GM18511 (cell line): ENCODE data around the gene GPRC5B.

ENCODE experiments used
- ATAC-seq: cut with Tn5 transposase; IDR thresholded peaks from one replicate; pipeline ENCODE4 v1.9.1; 2021; ENCODE audit warnings: mild to moderate bottlenecking, moderate library complexity; ENCODE audit not compliant: unreplicated experiment

Gene GPRC5B

DNA sequence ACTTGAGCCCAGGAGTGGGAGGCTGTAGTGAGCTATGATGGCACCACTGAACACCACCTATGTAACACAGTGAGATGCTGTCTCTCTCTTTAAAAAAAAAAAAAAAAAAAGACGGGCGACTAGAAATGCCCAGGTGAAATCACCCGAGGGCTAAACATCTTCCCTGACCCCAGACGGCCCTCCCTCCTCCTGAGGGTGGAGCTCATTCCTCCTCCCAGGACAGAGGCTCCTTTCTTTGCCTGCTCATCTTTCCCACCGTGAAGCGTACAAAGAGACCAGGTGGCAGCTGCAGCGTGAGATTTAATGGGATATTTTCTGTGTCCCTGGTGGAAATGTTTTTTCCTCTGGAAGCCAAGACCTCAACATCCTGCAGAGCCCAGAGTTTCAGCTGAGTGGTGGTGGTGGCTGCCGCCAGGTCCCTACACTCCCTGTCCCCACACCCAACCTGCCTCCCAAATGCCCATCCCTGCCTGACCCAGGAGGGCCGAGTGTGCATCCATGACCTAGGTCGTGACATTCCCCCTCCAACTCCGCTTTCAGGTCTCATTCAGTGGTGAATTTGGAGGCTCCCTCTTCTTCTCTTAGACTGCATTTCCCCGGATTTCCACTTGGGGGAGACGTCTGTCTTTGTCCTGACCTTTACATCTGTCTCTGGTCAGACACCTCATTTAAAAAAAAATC, 14.4 kb upstream of the GPRC5B start:
- no peak for ATAC-seq

DNA sequence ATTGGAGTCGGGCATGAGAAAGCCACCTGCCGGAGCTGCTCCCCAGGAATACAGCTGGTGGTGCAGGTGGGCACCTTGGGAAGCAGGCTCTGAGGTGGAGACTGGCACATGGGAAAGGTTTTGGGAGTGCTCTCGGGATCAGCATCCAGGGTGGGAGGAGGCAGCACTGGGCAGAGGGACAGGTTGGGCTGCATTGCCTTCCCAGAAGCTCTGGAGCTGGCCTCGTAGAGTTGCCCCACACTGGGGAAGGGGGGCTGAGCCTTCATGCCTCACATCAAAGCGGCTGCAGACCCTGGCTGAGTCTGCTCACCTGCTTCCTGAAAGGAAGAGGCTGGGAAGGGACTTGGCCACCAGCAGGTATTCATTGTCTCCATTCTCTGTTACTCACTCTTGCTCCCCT, 13.5 kb upstream of the GPRC5B start:
- ATAC-seq: no peak

DNA sequence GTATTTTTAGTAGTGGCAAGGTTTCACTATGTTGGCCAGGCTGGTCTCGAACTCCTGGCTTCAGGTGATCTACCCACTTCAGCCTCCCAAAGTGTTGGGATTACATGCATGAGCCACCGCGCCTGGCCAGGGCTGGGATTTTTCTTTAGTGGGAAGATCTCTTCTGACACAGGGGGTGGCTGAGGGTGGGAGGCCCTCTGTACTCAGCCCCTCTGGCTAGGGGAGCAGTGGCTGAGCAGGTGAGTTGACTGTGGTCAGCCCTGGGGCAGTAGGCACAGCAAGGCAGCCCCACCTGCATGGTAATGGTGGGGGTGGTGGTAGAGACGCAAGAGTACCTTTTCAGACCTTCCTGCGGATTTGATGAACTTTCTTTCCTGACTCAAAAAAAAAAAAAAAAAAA, 12.3 kb upstream of the GPRC5B start:
- ATAC-seq: no peak

DNA sequence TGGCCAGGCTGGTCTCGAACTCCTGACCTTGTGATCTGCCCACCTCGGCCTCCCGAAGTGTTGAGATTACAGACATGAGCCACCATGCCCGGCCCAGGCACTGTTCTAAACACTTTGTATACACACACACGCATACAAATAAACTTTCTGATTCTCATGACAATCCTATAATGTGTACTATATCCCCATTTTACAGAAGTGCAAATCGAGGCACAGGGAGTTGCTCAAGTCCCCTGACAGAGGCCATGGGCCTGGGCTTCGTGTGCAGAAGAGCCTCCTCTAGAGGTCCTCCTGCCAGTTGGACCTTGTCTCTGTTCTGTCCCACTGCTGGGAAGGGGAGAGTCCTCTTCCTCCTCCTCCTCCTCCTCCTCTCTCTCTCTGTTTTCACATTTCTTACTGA, 9.9 kb upstream of the GPRC5B start:
- no peak for ATAC-seq

DNA sequence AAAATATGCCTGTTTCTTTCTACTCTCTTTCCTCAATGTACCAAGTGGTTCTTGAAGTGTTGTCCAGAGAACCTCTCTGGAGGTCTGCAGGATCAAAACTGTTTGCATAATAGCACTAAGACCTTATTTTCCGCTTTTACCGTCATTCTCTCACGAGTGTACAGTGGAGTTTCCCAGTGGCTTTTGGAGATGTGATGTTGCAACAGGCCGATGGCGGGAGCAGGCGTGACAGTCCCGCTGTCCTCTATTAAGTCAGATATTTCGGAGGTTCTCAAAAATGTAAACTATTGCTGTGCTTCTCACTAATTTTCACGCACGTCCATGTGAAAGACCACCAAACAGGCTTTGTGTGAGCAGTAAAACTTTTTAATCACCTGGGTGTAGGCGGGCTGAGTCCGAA, 8.3 kb upstream of the GPRC5B start:
- ATAC-seq: no peak

- ATAC-seq: no peak
Measured at GRCh38 chr16:19890901-19891300, 6.3 kb upstream of the GPRC5B start.

DNA sequence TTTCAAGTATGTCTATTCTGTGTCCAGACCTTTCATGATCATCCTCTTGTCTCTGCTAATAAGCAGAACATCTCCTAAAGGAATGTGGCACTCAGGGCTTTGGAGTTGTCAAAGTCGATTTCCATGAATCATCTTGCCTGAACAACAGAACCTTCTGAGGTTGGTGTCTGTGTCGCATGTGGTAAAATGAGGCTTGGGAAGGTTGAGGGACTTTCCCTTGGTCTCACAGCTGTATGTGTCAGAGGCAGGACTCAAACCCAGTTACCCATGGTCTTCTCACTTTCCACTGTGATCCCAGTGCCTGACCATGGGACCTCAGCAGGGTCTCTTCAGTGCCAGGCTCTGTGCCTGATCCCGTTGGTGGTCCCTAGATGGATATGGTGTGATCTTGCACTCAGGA, 4.2 kb upstream of the GPRC5B start:
- no peak for ATAC-seq

GRCh38 chr16:19886073-19886941, 1.7 kb upstream of the GPRC5B start:
- ATAC-seq: peak; percentile 62

GRCh38 chr16:19885451-19886072, 914 bp upstream of the GPRC5B start:
- no peak for ATAC-seq

- ATAC-seq: no peak
Measured at GRCh38 chr16:19883966-19884485, 622 bp downstream of the GPRC5B start.

DNA sequence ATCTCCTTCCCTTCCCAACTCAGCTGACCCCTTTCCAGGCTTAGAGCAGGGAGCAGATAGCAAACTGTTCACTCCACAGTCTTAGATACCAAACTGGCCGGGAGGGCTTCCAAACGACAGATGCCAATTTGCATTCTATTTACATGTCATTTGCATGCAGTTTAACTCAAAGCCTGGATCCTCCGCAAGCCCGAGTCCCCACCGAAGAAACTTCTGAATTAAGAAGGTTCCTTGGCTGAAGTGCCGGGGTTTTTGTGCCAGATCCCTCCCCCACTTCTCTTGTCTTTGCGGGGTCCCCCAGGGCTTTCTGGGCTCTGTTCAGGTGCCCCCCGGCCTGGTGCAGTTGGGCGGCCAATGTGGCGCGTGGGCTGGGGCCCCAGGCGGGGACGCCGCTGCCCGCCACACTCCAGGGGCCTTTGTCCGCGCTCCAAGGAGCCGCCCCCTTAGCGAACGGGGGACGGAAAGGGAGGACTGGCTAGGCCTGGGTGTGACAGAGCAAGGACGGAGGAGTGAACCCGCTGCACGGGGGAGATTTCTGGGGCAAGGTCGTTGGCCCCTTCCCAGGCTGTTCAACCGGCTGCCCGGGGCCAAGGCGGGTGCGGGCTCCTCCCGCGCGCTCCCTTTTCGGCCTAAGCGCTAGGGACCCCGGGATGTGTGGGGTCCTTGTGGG, 1.2 kb downstream of the GPRC5B start:
- no peak for ATAC-seq

DNA sequence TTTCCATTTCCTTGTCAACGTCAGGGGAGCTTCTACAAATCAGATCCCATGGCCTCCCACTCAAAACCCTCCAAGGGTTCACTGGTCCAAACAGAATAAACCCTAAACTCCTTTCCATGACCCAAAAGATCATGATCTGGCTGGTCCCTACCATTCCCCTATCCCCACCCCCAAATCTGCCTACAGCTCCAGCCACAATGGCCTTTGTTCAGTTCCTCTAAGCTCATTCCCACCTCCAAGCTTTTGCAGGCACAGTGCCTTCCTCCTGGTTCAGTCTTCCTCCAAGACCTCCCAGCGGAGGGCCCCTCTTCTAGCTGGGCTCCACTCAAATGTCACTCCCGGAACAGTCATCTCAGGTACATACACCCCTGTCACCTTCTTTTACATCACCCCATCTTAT, 2.0 kb downstream of the GPRC5B start:
- ATAC-seq: no peak

- ATAC-seq: no peak
Measured at GRCh38 chr16:19882186-19882585, 2.5 kb downstream of the GPRC5B start.

DNA sequence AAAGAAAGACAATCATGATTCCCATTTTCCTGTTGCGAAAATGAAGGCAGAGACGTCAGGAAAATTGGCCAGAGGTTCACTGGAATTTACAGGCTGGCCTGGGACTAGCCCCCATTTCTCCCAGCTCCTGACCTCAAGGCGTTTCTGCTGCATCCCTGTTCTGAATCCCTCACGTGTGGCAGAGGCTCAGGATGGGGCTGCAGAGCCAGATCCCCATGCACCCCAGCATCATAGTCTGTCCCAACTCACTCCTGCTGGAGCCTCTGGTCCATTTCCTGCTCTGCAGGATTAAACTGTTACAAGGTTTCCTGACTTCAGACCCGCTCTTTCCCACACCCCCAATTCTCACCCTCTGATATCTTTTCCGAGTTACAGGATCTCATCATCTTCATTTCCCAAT, 2.9 kb downstream of the GPRC5B start:
- no peak for ATAC-seq

- no peak for ATAC-seq
Measured at GRCh38 chr16:19881028-19881427, 3.6 kb downstream of the GPRC5B start.

DNA sequence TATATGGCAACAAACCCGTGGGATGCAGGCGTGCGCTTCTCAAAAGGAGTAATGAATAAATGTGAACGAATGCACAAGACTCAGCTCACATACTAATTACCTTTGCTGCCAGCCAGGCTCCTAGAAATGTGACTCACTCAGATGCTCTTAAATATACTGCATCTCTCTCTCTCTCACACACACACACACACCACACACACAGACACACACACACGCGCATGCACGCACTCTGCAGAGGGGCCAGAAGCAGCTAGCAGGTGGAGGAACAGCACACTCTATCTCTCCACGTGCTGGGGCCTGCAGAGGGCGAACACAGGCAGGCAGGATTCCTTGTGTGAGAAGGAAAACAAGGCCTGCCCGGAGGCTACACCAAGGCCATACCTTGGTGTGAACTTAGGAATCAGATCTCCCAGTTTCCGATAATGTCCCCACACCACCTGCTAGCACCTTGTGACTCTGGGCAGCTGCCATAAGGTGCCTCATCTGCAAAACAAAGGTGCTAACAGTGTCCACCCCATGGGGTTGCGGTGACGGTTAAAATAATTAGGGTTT, 5.3 kb downstream of the GPRC5B start:
- ATAC-seq: no peak

- ATAC-seq: no peak
Measured at GRCh38 chr16:19878757-19879156, 5.9 kb downstream of the GPRC5B start.

- ATAC-seq: no peak
Measured at GRCh38 chr16:19876501-19877059, 8.1 kb downstream of the GPRC5B start.

GRCh38 chr16:19875900-19876299, 8.7 kb downstream of the GPRC5B start:
- ATAC-seq: no peak

DNA sequence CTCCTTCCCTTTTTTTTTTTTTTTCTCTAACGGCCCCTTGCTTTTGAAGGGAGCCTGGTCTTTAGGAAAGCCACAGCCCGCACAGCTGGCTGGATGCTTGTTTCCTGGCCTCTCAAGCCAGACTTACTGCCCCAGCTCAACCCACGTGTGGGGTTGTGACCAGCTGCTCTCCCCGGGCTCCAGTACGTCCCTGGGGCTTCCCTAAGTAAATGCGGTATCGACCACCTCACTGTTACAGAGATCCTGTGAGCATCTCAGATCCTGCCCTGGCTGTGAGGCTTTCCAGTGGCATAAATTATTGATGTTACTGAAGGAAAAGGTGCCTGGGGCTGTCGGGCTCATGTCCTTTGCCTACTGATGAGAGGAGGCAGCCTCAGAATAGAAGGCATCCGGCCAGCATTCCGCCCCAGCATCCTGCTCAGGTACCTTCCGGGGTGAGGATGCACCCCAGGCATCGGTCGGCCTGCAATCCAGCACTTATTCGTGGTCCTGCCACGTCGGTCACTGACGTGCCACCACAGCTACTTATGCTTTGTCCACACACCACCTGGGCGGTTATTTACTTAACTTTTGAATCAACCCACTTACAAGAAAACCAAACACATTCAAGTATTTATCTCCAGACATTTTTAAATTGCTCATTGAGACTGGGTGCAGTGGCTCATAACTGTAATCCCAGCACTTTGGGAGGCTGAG, 9.6 kb downstream of the GPRC5B start:
- ATAC-seq: no peak
